ENCODE data around the gene EDAR. TPM values are rescaled to one million over a fixed set of nuclear protein-coding genes. Genes with fewer than 3 reads are reported as not detected.
A peak's percentile ranks its signal among the peaks of the same experiment; 100 is the strongest.

Gene EDAR
- total and polyA plus RNA-seq, 9 donors, result 0.04 to 1.1 (median 0.08) TPM

DNA sequence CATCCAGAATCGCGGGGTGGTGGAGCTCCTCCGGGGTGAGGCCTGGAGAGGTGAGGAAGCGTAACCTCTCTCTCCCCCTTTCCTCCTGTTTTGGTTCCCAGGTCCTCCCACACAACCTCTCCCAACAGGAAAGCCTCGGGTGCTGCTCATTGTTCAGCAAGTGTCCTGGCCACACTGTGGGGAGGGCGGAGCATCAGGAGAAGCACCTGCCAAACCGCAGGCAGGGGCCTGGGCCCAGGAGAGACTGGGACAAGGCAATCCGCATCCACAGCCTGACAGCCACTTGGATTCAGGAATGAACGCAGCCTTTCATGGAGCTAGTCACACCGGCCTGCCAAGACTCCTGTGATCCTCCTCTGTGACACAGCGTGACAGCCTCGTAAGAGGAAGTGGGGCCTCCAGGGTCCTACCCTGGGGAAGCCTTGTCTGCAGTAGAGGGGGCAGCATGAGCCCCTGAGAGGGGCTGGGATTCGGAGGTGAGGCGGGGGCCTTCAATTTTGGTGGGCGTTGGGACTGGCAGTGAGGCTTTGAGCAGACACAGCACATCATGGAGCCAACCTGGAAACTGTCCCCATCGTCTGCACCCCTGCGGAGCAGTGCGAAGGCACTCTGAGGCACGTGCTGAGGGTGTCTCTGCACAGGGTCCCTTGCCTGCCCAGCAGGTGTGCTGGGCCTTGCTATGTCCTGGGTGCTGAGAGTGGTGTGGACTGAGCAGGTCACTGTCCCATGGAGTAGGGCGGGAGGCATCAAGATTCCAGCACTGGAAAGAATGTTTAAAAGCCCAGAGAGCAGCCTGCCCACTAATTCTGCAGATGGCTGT lies 62.2 kb downstream of the EDAR start:
- no peak overlapping the region for H3K4me3 ChIP-seq (ENCODE audit: low read length)
- peaks cover 2% of the 10 kb centered on the region for H3K27me3 ChIP-seq (ENCODE audit: control insufficient read depth, insufficient read depth, low read length)
- no peak overlapping the region for H3K27ac ChIP-seq (ENCODE audit: low read length)
- DNase-seq, result no peak
- no peaks in the 10 kb centered on the region for H3K9me3 ChIP-seq (replicated peaks; ENCODE audit: control insufficient read depth, low read depth, low read length)
- no peaks in the 10 kb centered on the region for H3K36me3 ChIP-seq (ENCODE audit: control insufficient read depth, insufficient read depth, low read length)
- H3K4me1 ChIP-seq (ENCODE audit: control insufficient read depth, insufficient read depth, low read length), result peaks cover 20% of the 10 kb centered on the region
- WGBS (ENCODE audit: insufficient coverage), result 67% methylated on average over 16 of the region's 20 CpGs

DNA sequence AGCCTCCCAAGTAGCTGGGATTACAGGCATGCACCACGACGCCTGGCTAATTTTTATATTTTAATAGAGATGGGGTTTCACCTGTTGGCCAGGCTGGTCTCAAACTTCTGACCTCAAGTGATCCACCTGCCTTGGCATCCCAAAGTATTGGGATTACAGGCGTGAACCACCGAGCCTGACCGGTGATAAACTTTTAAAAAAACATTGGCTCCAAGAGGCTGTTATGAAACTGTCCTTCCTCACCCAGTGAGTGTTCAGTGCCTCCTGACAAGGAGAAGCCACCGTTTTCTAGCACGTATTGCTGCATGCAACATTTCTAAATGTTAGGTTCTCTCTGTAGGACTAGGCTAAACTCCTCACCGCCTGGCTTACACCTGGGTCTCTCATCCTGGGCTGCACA lies 63.3 kb downstream of the EDAR start:
- Histone ChIP-seq H3K9me3 (replicated peaks; ENCODE audit: control insufficient read depth, low read depth, low read length) (no peaks in the 10 kb centered on the region), H3K4me1 (ENCODE audit: control insufficient read depth, insufficient read depth, low read length) (peaks cover 18% of the 10 kb centered on the region), H3K36me3 (ENCODE audit: control insufficient read depth, insufficient read depth, low read length) (no peaks in the 10 kb centered on the region), H3K27ac (ENCODE audit: low read length) (no peak overlapping the region), H3K27me3 (ENCODE audit: control insufficient read depth, insufficient read depth, low read length) (peaks cover 2% of the 10 kb centered on the region), H3K4me3 (ENCODE audit: low read length) (no peak overlapping the region)
- 83% methylated on average over 6 of the region's 8 CpGs for WGBS (ENCODE audit: insufficient coverage)
- DNase-seq, result no peak

GRCh38 chr2:108925286-108925685 lies 63.7 kb downstream of the EDAR start:
- Histone ChIP-seq H3K9me3 (replicated peaks; ENCODE audit: control insufficient read depth, low read depth, low read length) (no peaks in the 10 kb centered on the region), H3K4me3 (ENCODE audit: low read length) (no peak overlapping the region), H3K27me3 (ENCODE audit: control insufficient read depth, insufficient read depth, low read length) (peaks cover 2% of the 10 kb centered on the region), H3K4me1 (ENCODE audit: control insufficient read depth, insufficient read depth, low read length) (peaks cover 18% of the 10 kb centered on the region), H3K27ac (ENCODE audit: low read length) (no peak overlapping the region), H3K36me3 (ENCODE audit: control insufficient read depth, insufficient read depth, low read length) (no peaks in the 10 kb centered on the region)
- no CpG with 5 or more reads among the region's 6 CpGs for WGBS (ENCODE audit: insufficient coverage)
- no peak for DNase-seq

DNA sequence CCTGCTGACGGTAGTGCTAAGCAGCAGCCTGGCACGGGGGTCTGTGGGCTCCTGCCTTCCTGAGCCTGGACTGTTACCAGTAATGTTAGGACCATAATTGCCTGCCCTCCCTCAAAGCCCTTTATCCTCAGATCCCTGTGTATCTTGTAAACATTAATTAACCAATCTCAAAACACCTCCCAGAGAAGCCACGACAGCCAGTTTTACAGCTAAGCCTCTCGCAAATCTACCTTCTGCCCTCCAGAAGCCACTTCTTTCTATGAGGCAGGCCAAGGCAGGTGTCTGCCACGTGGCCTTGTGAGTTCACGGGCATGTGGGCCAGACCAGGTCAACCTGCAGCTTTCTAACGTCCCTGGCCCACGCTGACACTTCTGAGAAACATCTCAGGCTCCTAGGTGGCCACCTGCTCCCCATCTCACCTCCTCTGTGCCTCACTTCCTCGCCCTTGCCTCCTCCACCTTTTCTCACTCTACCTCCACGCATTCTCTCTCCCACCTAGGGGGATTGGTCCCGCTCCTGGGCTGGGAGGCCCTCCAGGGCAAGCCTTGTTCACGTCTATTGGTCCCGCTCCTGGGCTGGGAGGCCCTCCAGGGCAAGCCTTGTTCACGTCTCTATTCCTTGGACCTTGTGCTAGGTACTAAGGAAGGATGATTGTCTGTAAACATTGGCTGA lies 64.3 kb downstream of the EDAR start:
- no peaks in the 10 kb centered on the region for H3K36me3 ChIP-seq (ENCODE audit: control insufficient read depth, insufficient read depth, low read length)
- no peak overlapping the region for H3K4me3 ChIP-seq (ENCODE audit: low read length)
- peaks cover 18% of the 10 kb centered on the region for H3K4me1 ChIP-seq (ENCODE audit: control insufficient read depth, insufficient read depth, low read length)
- H3K9me3 ChIP-seq (replicated peaks; ENCODE audit: control insufficient read depth, low read depth, low read length), result no peaks in the 10 kb centered on the region
- DNase-seq, result no peak
- peaks cover 4% of the 10 kb centered on the region for H3K27me3 ChIP-seq (ENCODE audit: control insufficient read depth, insufficient read depth, low read length)
- H3K27ac ChIP-seq (ENCODE audit: low read length), result no peak overlapping the region
- 54% methylated on average over 8 of the region's 14 CpGs for WGBS (ENCODE audit: insufficient coverage)

DNA sequence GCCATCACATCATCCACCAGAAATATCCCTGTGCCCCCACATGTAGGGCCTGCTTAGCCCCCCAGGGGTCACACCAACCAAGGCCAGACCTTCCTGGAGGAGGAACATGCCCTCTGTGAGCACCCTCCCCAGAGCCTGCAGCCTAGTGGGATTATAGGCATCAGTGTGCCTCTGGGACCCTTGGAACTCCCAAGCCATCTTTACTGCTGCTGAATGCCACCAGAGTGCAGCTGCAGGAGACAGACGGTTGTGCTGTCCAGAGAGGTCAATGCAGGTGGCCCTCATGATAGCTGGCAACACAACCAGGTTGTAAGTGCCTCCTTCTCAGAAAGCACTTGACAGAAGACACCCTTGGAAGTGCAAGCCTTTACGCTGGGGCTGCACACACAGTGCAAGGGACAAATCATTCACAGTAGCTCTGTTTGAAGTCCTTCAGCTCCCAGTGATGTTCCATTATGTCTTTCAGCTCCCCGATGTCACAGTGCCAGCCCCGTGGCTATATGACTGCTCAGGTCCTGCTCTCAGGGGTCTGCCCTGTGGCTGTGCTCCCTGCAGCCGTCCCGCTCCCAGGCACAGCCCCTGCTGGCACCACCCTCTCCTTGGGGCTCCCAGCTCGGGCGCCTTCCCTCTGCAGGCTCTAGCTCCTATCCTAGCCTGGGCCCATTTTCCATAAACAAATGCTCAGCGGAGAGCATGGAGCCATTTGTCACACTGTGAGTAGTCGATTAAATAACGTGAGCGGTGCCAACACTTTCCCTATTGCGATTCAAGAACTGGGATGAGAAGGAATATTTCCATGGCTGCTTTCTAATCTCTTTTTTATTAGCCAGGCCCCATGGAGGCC lies 65.1 kb downstream of the EDAR start:
- peaks cover 18% of the 10 kb centered on the region for H3K4me1 ChIP-seq (ENCODE audit: control insufficient read depth, insufficient read depth, low read length)
- H3K9me3 ChIP-seq (replicated peaks; ENCODE audit: control insufficient read depth, low read depth, low read length), result no peaks in the 10 kb centered on the region
- H3K27ac ChIP-seq (ENCODE audit: low read length), result no peak overlapping the region
- 63% methylated on average over 9 of the region's 13 CpGs for WGBS (ENCODE audit: insufficient coverage)
- peak; percentile 46 for DNase-seq
- no peak overlapping the region for H3K4me3 ChIP-seq (ENCODE audit: low read length)
- H3K36me3 ChIP-seq (ENCODE audit: control insufficient read depth, insufficient read depth, low read length), result no peaks in the 10 kb centered on the region
- H3K27me3 ChIP-seq (ENCODE audit: control insufficient read depth, insufficient read depth, low read length), result peaks cover 6% of the 10 kb centered on the region

DNA sequence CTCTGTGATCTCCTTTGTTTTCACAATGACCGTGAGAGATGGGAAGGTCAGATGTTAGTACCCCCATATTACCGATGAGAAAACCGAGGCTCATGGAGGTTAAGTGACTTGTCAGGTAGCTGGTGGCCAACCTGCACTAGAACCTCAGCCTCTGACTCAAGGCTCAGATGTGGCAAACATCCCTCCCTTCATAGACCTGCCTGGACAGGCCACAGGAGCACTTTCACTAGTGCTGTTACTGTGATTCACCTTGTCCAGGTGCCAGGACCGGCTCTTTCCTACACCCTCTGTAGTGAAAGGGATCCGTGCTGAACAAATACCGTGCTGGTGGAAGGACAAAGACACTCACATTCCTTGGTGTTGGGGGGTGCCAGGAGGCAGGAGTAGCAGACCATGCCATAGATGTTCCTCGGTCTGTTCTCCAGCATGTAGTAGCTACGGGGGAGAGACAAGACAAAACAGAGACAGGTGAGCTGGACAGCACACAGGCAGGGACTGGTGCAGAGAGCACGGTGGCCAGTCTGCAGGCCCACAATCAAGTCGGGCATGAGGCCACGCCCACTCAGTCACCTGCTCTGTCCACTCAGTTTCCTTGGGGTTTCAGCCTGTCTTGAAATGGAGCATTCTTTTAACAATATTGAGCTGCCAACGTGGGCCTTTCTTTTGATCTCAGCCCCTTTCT lies 65.9 kb downstream of the EDAR start:
- DNase-seq, result no peak
- H3K27me3 ChIP-seq (ENCODE audit: control insufficient read depth, insufficient read depth, low read length), result peaks cover 6% of the 10 kb centered on the region
- H3K4me3 ChIP-seq (ENCODE audit: low read length), result no peak overlapping the region
- no peak overlapping the region for H3K27ac ChIP-seq (ENCODE audit: low read length)
- H3K4me1 ChIP-seq (ENCODE audit: control insufficient read depth, insufficient read depth, low read length), result peaks cover 18% of the 10 kb centered on the region
- no peaks in the 10 kb centered on the region for H3K9me3 ChIP-seq (replicated peaks; ENCODE audit: control insufficient read depth, low read depth, low read length)
- 78% methylated on average over 9 of the region's 12 CpGs for WGBS (ENCODE audit: insufficient coverage)
- H3K36me3 ChIP-seq (ENCODE audit: control insufficient read depth, insufficient read depth, low read length), result no peaks in the 10 kb centered on the region

- DNase-seq, result no peak
- H3K36me3 ChIP-seq (ENCODE audit: control insufficient read depth, insufficient read depth, low read length), result no peaks in the 10 kb centered on the region
- H3K9me3 ChIP-seq (replicated peaks; ENCODE audit: control insufficient read depth, low read depth, low read length), result no peaks in the 10 kb centered on the region
- no peak overlapping the region for H3K4me3 ChIP-seq (ENCODE audit: low read length)
- peaks cover 23% of the 10 kb centered on the region for H3K4me1 ChIP-seq (ENCODE audit: control insufficient read depth, insufficient read depth, low read length)
- no peak overlapping the region for H3K27ac ChIP-seq (ENCODE audit: low read length)
- 54% methylated on average over 4 of the region's 11 CpGs for WGBS (ENCODE audit: insufficient coverage)
- peaks cover 6% of the 10 kb centered on the region for H3K27me3 ChIP-seq (ENCODE audit: control insufficient read depth, insufficient read depth, low read length)
Measured at GRCh38 chr2:108922141-108922915, 66.7 kb downstream of the EDAR start.

GRCh38 chr2:108921096-108922030 lies 67.7 kb downstream of the EDAR start:
- peaks cover 6% of the 10 kb centered on the region for H3K27me3 ChIP-seq (ENCODE audit: control insufficient read depth, insufficient read depth, low read length)
- H3K4me3 ChIP-seq (ENCODE audit: low read length), result no peak overlapping the region
- H3K9me3 ChIP-seq (replicated peaks; ENCODE audit: control insufficient read depth, low read depth, low read length), result no peaks in the 10 kb centered on the region
- DNase-seq, result no peak
- no peak overlapping the region for H3K27ac ChIP-seq (ENCODE audit: low read length)
- no peaks in the 10 kb centered on the region for H3K36me3 ChIP-seq (ENCODE audit: control insufficient read depth, insufficient read depth, low read length)
- WGBS (ENCODE audit: insufficient coverage), result 79% methylated on average over 10 of the region's 16 CpGs
- H3K4me1 ChIP-seq (ENCODE audit: control insufficient read depth, insufficient read depth, low read length), result peaks cover 29% of the 10 kb centered on the region
